ENCODE results near the gene NAT14. TPM values are rescaled to one million over a fixed set of nuclear protein-coding genes. Genes with fewer than 3 reads are reported as not detected.

NAT14 gene
- total RNA-seq, 1 donor from 2014 or later: 58.2 TPM

GRCh38 chr19:55487924-55488687 lies 3.1 kb downstream of the NAT14 start, which contains the start of gene SSC5D:
TSS of gene SSC5D (plus strand) at chr19:55488436. CDS start at chr19:55488590, 154 bp downstream.
- no peaks in the 10 kb centered on the region for H3K9me3 Mint-ChIP-seq (ENCODE audit: unreplicated experiment)
- DNase-seq (ENCODE audit: extremely low spot score, unreplicated experiment): no peak
- no peak for TF ChIP-seq CTCF (IDR thresholded peaks at IDR 0.05)
- H3K27me3 Mint-ChIP-seq (ENCODE audit: unreplicated experiment): no peaks in the 10 kb centered on the region
- H3K4me3 Mint-ChIP-seq (ENCODE audit: unreplicated experiment): peak within 1 kb of the TSS; percentile 68
- H3K4me1 Mint-ChIP-seq (ENCODE audit: unreplicated experiment): peaks cover 38% of the 10 kb centered on the region
- peak within 1 kb of the TSS; percentile 99 for H3K27ac Mint-ChIP-seq (ENCODE audit: unreplicated experiment)
- no peaks in the 10 kb centered on the region for H3K36me3 Mint-ChIP-seq (ENCODE audit: unreplicated experiment)

GRCh38 chr19:55488986-55489710 lies 4.2 kb downstream of the NAT14 start:
- no peak overlapping the region for H3K4me3 Mint-ChIP-seq (ENCODE audit: unreplicated experiment)
- H3K9me3 Mint-ChIP-seq (ENCODE audit: unreplicated experiment): no peaks in the 10 kb centered on the region
- H3K27me3 Mint-ChIP-seq (ENCODE audit: unreplicated experiment): no peaks in the 10 kb centered on the region
- TF ChIP-seq CTCF (IDR thresholded peaks at IDR 0.05): no peak
- DNase-seq (ENCODE audit: extremely low spot score, unreplicated experiment): no peak
- no peak overlapping the region for H3K27ac Mint-ChIP-seq (ENCODE audit: unreplicated experiment)
- peaks cover 43% of the 10 kb centered on the region for H3K4me1 Mint-ChIP-seq (ENCODE audit: unreplicated experiment)
- H3K36me3 Mint-ChIP-seq (ENCODE audit: unreplicated experiment): no peaks in the 10 kb centered on the region

GRCh38 chr19:55489711-55490477 lies 4.9 kb downstream of the NAT14 start:
- peaks cover 46% of the 10 kb centered on the region for H3K4me1 Mint-ChIP-seq (ENCODE audit: unreplicated experiment)
- DNase-seq (ENCODE audit: extremely low spot score, unreplicated experiment): no peak
- H3K27ac Mint-ChIP-seq (ENCODE audit: unreplicated experiment): no peak overlapping the region

GRCh38 chr19:55490478-55491432 lies 5.8 kb downstream of the NAT14 start:
- H3K4me1 Mint-ChIP-seq (ENCODE audit: unreplicated experiment): peaks cover 43% of the 10 kb centered on the region
- no peak overlapping the region for H3K4me3 Mint-ChIP-seq (ENCODE audit: unreplicated experiment)
- H3K27me3 Mint-ChIP-seq (ENCODE audit: unreplicated experiment): no peaks in the 10 kb centered on the region
- DNase-seq (ENCODE audit: extremely low spot score, unreplicated experiment): no peak
- no peak overlapping the region for H3K27ac Mint-ChIP-seq (ENCODE audit: unreplicated experiment)
- TF ChIP-seq CTCF (IDR thresholded peaks at IDR 0.05): no peak
- no peaks in the 10 kb centered on the region for H3K36me3 Mint-ChIP-seq (ENCODE audit: unreplicated experiment)
- H3K9me3 Mint-ChIP-seq (ENCODE audit: unreplicated experiment): no peaks in the 10 kb centered on the region

More at GRCh38 chr19:55489711-55490477, 4.9 kb downstream of the NAT14 start:
- Mint-ChIP-seq H3K9me3 (ENCODE audit: unreplicated experiment) (no peaks in the 10 kb centered on the region), H3K4me3 (ENCODE audit: unreplicated experiment) (no peak overlapping the region), H3K36me3 (ENCODE audit: unreplicated experiment) (no peaks in the 10 kb centered on the region), H3K27me3 (ENCODE audit: unreplicated experiment) (no peaks in the 10 kb centered on the region)
- no peak for TF ChIP-seq CTCF (IDR thresholded peaks at IDR 0.05)
